GM15510 (cell line): ENCODE results near the gene TBX20.

Experiments used
- POLR2A ChIP-seq: IDR thresholded peaks from 3 replicates; pipeline ENCODE4 v1.6.1; 2011; ENCODE audit warnings: borderline replicate concordance; ENCODE audit not compliant: insufficient read length; ENCODE audit errors: extremely low read depth

TBX20 gene

DNA sequence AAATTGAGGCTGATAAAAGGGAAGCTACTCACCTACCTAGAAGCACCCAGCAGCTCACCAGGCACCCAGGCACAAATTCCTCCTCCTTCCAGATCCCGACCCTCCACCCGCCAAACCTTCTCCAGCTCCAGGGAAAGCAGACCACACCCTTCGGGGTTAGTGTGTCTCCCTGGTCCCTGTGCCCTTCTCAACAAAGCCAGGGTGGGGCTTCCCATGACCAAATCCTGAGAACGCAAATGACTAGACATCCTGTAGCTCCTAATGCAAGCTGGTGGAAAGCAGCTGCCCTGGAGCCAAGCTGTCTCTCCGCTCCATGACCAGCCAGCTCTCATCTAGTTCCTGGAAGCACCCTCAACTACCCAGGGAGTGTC lies 4.4 kb downstream of the TBX20 start:
- no peak for TF ChIP-seq POLR2A

DNA sequence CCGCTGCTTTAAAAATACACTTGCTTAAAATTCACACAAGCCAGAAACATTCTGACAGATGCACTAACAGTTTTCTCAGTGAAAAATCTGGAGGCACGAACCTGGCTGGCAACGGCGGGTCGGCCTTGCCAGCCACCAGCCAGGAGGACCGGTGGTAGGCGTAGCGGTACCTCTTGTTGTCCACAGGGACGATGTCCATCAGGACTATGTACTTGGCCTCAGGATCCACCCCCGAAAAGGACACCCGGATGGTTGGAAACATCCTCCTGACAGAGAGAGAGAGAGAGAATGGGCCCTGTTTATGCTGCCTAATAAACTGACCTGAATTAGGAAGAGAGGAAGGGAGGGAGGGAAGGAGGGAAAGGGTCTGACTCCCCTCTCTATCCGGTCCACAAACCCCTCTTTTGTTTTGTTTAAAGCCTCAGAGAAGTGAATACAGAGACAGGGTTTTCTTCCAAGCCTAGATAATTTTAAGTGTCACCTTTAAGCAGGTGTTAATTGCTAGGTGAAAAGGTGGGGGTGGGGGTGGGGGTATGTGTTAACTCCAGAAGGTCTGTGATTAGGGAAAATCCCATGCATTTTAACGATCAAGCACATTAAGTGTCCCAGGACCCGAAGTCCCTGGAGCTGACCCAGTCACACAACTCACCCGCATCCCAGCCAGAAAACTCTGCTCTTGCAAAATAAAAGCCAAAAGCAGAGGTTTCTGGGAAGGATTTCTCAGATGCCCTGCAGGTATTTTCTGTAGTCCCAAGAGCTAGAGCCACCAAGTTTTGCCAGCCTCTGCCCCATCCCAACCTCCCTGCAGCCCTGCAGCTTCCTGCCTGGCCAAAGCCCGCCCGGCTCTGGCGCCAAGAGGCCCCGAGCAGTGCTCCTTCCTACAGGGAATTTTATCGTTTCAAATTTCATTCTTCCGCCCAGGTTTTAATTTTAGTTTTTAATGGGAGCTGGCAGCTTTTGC lies 5.0 kb downstream of the TBX20 start:
- TF ChIP-seq POLR2A, result no peak

DNA sequence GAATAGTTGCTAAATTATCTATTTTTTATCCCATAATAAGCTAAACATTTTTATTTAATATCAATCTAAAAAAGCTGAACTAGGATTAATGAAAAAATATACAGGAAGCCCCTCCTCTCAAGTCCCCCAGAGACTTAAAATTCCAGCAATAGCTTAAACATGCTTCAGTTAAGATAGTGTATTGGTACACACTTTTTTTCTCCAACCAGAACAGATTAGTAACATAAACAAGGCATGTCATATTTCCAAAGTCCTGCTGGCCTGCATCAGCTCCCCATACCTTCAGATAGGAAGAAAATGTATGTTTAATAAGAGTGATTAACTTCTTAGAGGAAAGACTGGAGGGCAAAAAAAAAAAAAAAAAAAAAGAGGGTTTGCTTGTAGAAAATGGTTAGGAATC lies 7.1 kb downstream of the TBX20 start:
- no peak for TF ChIP-seq POLR2A

DNA sequence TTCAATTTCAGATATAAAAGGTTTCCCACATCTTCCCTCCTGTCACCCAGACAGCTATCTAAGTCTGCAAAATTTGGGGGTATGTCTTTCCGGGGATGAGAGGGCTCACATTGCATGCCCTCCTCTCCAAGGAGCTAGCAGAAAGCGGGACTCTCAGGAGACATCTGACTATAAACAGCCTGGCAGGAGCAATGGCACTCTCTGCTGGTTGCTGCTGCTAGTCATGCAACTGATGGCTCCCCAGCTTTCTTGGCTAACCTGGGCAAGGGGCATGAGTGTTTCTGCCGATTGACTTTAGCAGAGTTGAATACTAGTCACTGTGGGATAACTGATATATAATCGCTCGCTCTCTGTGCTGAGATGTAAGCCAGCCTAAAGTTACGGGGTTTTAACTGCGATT lies 12.0 kb downstream of the TBX20 start:
- no peak for TF ChIP-seq POLR2A

DNA sequence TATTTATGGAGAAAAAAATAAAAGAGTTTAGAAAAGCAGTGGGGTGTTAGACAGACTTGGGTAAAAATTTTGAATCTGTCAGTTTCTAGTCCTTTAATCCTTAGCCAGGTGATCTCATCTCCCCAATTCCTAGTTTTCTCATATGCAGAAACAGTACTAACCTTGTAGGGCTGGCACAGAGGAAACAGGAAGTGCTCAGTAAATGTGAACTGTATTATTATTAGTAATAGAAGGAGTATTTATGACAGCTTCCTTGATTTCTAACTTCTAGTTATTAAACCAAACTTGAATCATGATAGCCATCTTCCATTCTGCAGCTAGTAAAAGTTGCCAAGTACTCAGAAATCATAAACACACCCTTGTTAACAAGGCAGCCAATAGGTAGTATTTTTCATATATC lies 12.5 kb downstream of the TBX20 start:
- no peak for TF ChIP-seq POLR2A

DNA sequence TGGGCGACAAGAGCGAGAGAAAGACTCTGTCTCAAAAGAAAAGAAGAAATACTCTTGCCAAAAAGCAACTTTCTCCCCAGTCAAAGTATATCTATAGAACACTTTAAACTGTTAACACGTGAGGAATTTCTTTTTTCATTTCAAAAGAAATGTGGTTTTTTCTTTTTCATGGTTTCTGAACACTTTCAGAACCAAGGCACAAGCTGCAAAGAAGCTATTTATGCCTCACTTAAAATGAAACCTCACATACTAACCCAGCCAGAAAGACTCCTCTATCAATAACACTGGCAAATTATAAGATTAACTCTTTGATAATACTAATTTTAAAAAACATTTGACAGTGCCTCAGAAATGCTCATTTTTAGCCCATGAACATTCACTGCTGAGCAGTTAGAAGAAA lies 20.9 kb downstream of the TBX20 start:
- TF ChIP-seq POLR2A, result no peak

DNA sequence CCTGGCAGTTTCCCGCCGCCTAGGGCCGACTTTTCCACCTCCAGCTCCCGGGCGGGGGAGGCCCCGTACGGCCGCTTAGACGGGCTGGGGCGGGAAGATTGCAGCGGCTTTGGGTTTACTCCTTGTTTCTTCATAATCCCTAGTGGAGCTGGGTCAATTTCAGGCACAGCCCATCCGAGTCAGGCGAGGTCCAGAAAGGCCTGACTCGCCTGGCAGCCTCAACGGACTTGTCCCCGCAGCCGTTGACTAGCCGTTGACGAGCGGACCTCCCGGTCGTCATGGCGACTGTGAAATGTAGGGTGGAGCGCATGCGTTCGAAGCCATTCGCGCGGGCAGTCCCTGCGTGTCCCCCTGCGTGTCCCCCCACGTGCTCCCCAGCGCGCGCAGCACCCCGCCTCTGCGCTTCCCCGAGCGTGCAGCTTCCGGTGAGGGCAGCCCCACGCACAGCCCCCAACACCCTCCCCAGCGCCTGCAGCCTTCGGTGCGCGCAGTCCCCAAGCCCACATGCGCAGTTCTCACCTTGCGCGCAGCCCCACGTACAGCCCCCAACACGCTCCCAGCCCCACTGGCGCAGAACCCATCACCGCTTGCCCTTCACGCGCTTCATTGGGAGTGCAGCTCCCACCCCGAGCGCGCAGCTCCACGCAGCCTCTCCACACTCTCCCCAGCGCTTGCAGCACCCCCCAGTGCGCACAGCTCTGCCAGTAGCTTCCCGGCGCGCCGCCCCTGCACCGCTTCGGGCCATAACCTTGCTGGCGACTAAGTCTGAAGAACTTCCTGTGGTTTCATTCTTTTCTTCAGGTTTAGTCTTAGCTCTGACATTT lies 67.8 kb downstream of the TBX20 start:
- TF ChIP-seq POLR2A, result no peak
